Esophagus squamous epithelium (tissue), 5 donors: Measurements from ENCODE around the gene GAN. TPM values are rescaled to one million over a fixed set of nuclear protein-coding genes. Genes with fewer than 3 reads are reported as not detected.
A peak's percentile ranks its signal among the peaks of the same experiment; 100 is the strongest.

ENCODE experiments used
- DNase-seq: peaks from one replicate; lab custom pipeline; 2025; lab: John Stamatoyannopoulos, UW
- H3K27ac ChIP-seq, 4 donors: fragments of 200-600 bp; sonication (generic); one replicate each; pipeline ENCODE4 v1.5.1; 2016 to 2019; ENCODE audit warnings: mild to moderate bottlenecking in 1 of 4
- H3K27me3 ChIP-seq, 4 donors: fragments of 200-600 bp; sonication (generic); 1 replicate in 3 of 4; 2 replicates in 1 of 4; pipeline versions ENCODE4 v1.5.1 to v1.6.0; 2017 to 2021; ENCODE audit warnings: antibody characterized with exemption in 1 of 4
- H3K36me3 ChIP-seq, 3 donors: fragments of 200-600 bp; sonication (generic); one replicate each; pipeline ENCODE4 v1.5.1; 2016 to 2019
- H3K4me1 ChIP-seq, 3 donors: fragments of 200-600 bp; sonication (generic); one replicate each; pipeline ENCODE4 v1.5.1; 2017 to 2019
- H3K4me3 ChIP-seq, 4 donors: fragments of 200-600 bp; sonication (generic); 1 replicate in 3 of 4; 2 replicates in 1 of 4; pipeline ENCODE4 v1.5.1; 2016 to 2019; ENCODE audit warnings: mild to moderate bottlenecking in 2 of 4, moderate library complexity in 1 of 4
- H3K9me3 ChIP-seq, 3 donors: fragments of 200-600 bp; sonication (generic); one replicate each; pipeline ENCODE4 v1.5.1; 2016 to 2019
- CTCF ChIP-seq, 6 experiments: fragments of 450-650 bp in 4 of 6; fragments of 200-600 bp in 2 of 6; sonication (generic) in 2 of 6; IDR thresholded peaks; one replicate each; pipeline ENCODE4 v1.5.1; 2016 to 2019; ENCODE audit warnings: antibody characterized with exemption in 6 of 6, mild to moderate bottlenecking in 4 of 6, moderate library complexity in 4 of 6
- POLR2A ChIP-seq, 4 donors: fragments of 450-650 bp; IDR thresholded peaks; one replicate each; pipeline ENCODE4 v1.6.1; 2017; ENCODE audit warnings: antibody characterized with exemption in 4 of 4, mild to moderate bottlenecking in 4 of 4, moderate library complexity in 3 of 4
- WGBS, 2 donors: methylation state at CpG; one replicate each; pipeline ENCODE4 v1.1.5; 2018; 5-methylcytosine and 5-hydroxymethylcytosine counted together
- intact Hi-C: fragments of 100-400 bp; cut with DNase I; formaldehyde crosslinking; loops from one replicate; pipeline ENCODE4 v1.15.0; 2022
- total RNA-seq, 4 donors: library from RNA; depleted of rRNA; stranded (reverse); fragments of >200 nt; gene quantifications; one replicate each; pipeline ENCODE4 v1.1.0, GENCODE V29; 2016
- donor health status: DM: yes; HTN: yes; CAD: no.

GAN gene
- total RNA-seq, 4 donors from 2014 or later, result 16.7 to 28.0 (median 21.7) TPM

GRCh38 chr16:81429045-81429521 lies 114.3 kb downstream of the GAN start:
- DNase-seq, result no peak
- no peak overlapping the region for H3K4me3 ChIP-seq
- TF ChIP-seq POLR2A (IDR thresholded peaks at IDR 0.05) (no peak), CTCF (IDR thresholded peaks at IDR 0.05) (peak in 4 of 6 experiments; percentile 17 to 47 (median 42))
- WGBS, 2 donors, result 61 to 63% methylated on average over 3 of the region's 3 CpGs
- H3K27ac ChIP-seq, result no peak overlapping the region
- H3K9me3 ChIP-seq, result no peaks in the 10 kb centered on the region
- intact Hi-C loops, result no loop called here
- H3K36me3 ChIP-seq, result no peaks in the 10 kb centered on the region
- peaks cover 0 to 4% (median 0%) of the 10 kb centered on the region in 3 donors for H3K4me1 ChIP-seq
- no peaks in the 10 kb centered on the region for H3K27me3 ChIP-seq

GRCh38 chr16:81431554-81432353 lies 117.0 kb downstream of the GAN start:
- DNase-seq, result no peak
- TF ChIP-seq CTCF (IDR thresholded peaks at IDR 0.05) (no peak), POLR2A (IDR thresholded peaks at IDR 0.05) (no peak)
- peak overlapping the region in 3 of 4 donors; percentile 61 to 86 (median 70) for H3K27ac ChIP-seq
- H3K36me3 ChIP-seq, result no peaks in the 10 kb centered on the region
- H3K4me3 ChIP-seq, result no peak overlapping the region
- intact Hi-C loops, result no loop called here
- no peaks in the 10 kb centered on the region for H3K9me3 ChIP-seq
- WGBS, 2 donors, result 69 to 76% methylated on average over 14 to 19 of the region's 23 CpGs
- no peaks in the 10 kb centered on the region for H3K27me3 ChIP-seq
- H3K4me1 ChIP-seq, result peaks cover 0 to 4% (median 0%) of the 10 kb centered on the region in 3 donors

GRCh38 chr16:81432937-81433557 lies 118.3 kb downstream of the GAN start:
- Histone ChIP-seq H3K9me3 (no peaks in the 10 kb centered on the region), H3K27ac (no peak overlapping the region), H3K4me3 (no peak overlapping the region), H3K27me3 (no peaks in the 10 kb centered on the region), H3K36me3 (no peaks in the 10 kb centered on the region), H3K4me1 (peaks cover 0 to 5% (median 4%) of the 10 kb centered on the region in 3 donors)
- 76 to 81% methylated on average over 10 to 12 of the region's 14 CpGs for WGBS, 2 donors
- no peak for DNase-seq
- intact Hi-C loops, result no loop called here
- no peak for TF ChIP-seq POLR2A (IDR thresholded peaks at IDR 0.05)
- TF ChIP-seq CTCF (IDR thresholded peaks at IDR 0.05), result no peak

GRCh38 chr16:81435103-81435502 lies 120.3 kb downstream of the GAN start:
- no peak for DNase-seq

More at GRCh38 chr16:81435103-81435502, 120.3 kb downstream of the GAN start:
- intact Hi-C loops, result no loop called here
- Histone ChIP-seq H3K27me3 (no peaks in the 10 kb centered on the region), H3K9me3 (no peaks in the 10 kb centered on the region), H3K27ac (peak overlapping the region in 1 of 4 donors; percentile 19), H3K4me3 (no peak overlapping the region), H3K36me3 (no peaks in the 10 kb centered on the region), H3K4me1 (peaks cover 0 to 7% (median 0%) of the 10 kb centered on the region in 3 donors)
- TF ChIP-seq CTCF (IDR thresholded peaks at IDR 0.05) (no peak), POLR2A (IDR thresholded peaks at IDR 0.05) (no peak)
- WGBS, 2 donors, result 55 to 57% methylated on average over 3 of the region's 3 CpGs
